ENCODE results near the gene CBFB. TPM values are rescaled to one million over a fixed set of nuclear protein-coding genes. Genes with fewer than 3 reads are reported as not detected.

Gene CBFB
- total and polyA plus RNA-seq, 9 of the 15 experiments (the other 6 are each of a cell fraction or from before 2014, with no cell fraction given) = 22.0 to 112 (median 66.5) TPM

DNA sequence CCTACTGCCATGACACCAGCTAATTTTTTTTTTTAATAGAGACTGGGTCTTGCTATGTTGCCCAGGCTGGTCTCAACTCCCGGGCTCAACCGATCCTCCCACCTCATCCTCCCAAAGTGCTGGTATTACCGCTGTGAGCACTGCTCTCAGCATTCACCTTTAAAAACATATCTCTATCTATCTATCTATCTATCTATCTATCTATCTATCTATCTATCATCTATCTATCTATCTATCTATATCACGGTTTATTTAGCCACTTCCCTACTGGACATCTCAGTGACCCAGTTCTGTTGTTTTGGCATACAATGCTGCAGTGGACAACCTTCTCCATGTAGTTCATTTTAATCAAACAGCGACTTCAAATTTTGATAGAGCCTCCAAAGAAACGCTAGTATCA, 79.5 kb downstream of the CBFB start:
- FAIRE-seq = no peak
- ATAC-seq = no peak
- intact Hi-C loops (cut with micrococcal nuclease) (no loop called here), in situ Hi-C loops (cut with MboI) (no loop called here)
- no peaks in the 10 kb centered on the region for H3K9me3 ChIP-seq (replicated peaks; ENCODE audit: control insufficient read depth, insufficient read depth, low read depth, low read length)
- H3K4me1 ChIP-seq (replicated peaks in 1 of 2; ENCODE audit: control insufficient read depth in 2 of 2, insufficient read depth in 2 of 2, low read length in 2 of 2) = peaks cover 23 to 26% of the 10 kb centered on the region in 2 experiments; a peak in 4 of 5 replicates
- H2AFZ ChIP-seq (ENCODE audit: low read depth, low read length) = peak overlapping the region; percentile 100; the same call in 1 of the 2 replicates
- 84% methylated on average over 6 of the region's 6 CpGs for WGBS (ENCODE audit: insufficient coverage, low coverage, missing lambda C conversion rate)
- DNase-seq (ENCODE audit: extremely low read depth in 1 of 4, low spot score in 3 of 4) = no peak
- peaks cover 14% of the 10 kb centered on the region for H3K36me3 ChIP-seq (ENCODE audit: control insufficient read depth, insufficient read depth, low read length)
- peaks cover 36% of the 10 kb centered on the region for H3K79me2 ChIP-seq (ENCODE audit: control insufficient read depth, insufficient read depth, low read length)
- ChIA-PET CTCF (ENCODE audit: low intra/inter-chr PET ratio) (no interaction called here), POLR2A (no interaction called here)
- no peak overlapping the region for H3K9ac ChIP-seq (ENCODE audit: insufficient read depth in 1 of 2, low read depth in 2 of 2, low read length in 2 of 2)
- no peak overlapping the region for H3K27ac ChIP-seq (ENCODE audit: extremely low read depth, low read depth, low read length)
- TF ChIP-seq, protein P1, sequence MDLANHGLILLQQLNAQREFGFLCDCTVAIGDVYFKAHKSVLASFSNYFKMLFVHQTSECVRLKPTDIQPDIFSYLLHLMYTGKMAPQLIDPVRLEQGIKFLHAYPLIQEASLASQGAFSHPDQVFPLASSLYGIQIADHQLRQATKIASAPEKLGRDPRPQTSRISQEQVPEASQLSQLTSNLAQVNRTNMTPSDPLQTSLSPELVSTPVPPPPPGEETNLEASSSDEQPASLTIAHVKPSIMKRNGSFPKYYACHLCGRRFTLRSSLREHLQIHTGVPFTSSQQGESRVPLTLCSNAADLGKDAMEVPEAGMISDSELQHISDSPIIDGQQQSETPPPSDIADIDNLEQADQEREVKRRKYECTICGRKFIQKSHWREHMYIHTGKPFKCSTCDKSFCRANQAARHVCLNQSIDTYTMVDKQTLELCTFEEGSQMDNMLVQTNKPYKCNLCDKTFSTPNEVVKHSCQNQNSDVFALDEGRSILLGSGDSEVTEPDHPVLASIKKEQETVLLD (IDR thresholded peaks at IDR 0.05) = peak; percentile 26; the same call in 1 of the 2 replicates
- TF ChIP-seq DACH1 (IDR thresholded peaks at IDR 0.05; ENCODE audit: partially characterized antibody) (peak; percentile 96), WHSC1 (IDR thresholded peaks at IDR 0.05; ENCODE audit: low read length) (no peak)
- no TSS peak for BruUV-seq (replicated peaks)
- H3K27me3 ChIP-seq (ENCODE audit: control insufficient read depth in 2 of 2, insufficient read depth in 2 of 2, low read length in 2 of 2) = no peaks in the 10 kb centered on the region
- no peaks in the 10 kb centered on the region for H3K9me1 ChIP-seq (ENCODE audit: control insufficient read depth, insufficient read depth, low read length)
- no peak overlapping the region; the same call in 1 of the 2 replicates for H3K4me2 ChIP-seq (ENCODE audit: insufficient read depth, low read length)
- no peak overlapping the region for H3K4me3 ChIP-seq
- H4K20me1 ChIP-seq (replicated peaks; ENCODE audit: control insufficient read depth, insufficient read depth, low read length) = no peaks in the 10 kb centered on the region

GRCh38 chr16:67108931-67109406, 80.0 kb downstream of the CBFB start:
- Histone ChIP-seq H2AFZ (ENCODE audit: low read depth, low read length) (peak overlapping the region; percentile 100), H3K27ac (ENCODE audit: extremely low read depth, low read depth, low read length) (peak overlapping the region; percentile 90), H3K36me3 (ENCODE audit: control insufficient read depth, insufficient read depth, low read length) (peaks cover 17% of the 10 kb centered on the region), H3K27me3 (ENCODE audit: control insufficient read depth in 2 of 2, insufficient read depth in 2 of 2, low read length in 2 of 2) (no peaks in the 10 kb centered on the region), H3K9me3 (replicated peaks; ENCODE audit: control insufficient read depth, insufficient read depth, low read depth, low read length) (no peaks in the 10 kb centered on the region), H3K9ac (ENCODE audit: insufficient read depth in 1 of 2, low read depth in 2 of 2, low read length in 2 of 2) (peak overlapping the region; percentile 86 to 99), H4K20me1 (replicated peaks; ENCODE audit: control insufficient read depth, insufficient read depth, low read length) (no peaks in the 10 kb centered on the region), H3K4me2 (ENCODE audit: insufficient read depth, low read length) (peak overlapping the region; percentile 100), H3K9me1 (ENCODE audit: control insufficient read depth, insufficient read depth, low read length) (no peaks in the 10 kb centered on the region), H3K4me1 (replicated peaks in 1 of 2; ENCODE audit: control insufficient read depth in 2 of 2, insufficient read depth in 2 of 2, low read length in 2 of 2) (peaks cover 23 to 26% of the 10 kb centered on the region in 2 experiments; a peak in 4 of 5 replicates), H3K4me3 (peak overlapping the region; percentile 98), H3K79me2 (ENCODE audit: control insufficient read depth, insufficient read depth, low read length) (peaks cover 40% of the 10 kb centered on the region)
- POLR2A ChIA-PET = no interaction called here
- 83% methylated on average over 18 of the region's 18 CpGs for WGBS (ENCODE audit: insufficient coverage, low coverage, missing lambda C conversion rate)
- BruUV-seq (replicated peaks) = no TSS peak
- intact Hi-C loops (cut with micrococcal nuclease) (no loop called here), in situ Hi-C loops (cut with MboI) (no loop called here)
- CTCF ChIA-PET (ENCODE audit: low intra/inter-chr PET ratio) = interaction anchor here (1.1 kb wide), 1 partner anchor 166 kb away, joined by 3 read pairs; no protein-coding TSS in a partner anchor
- no peak for ATAC-seq
- no peak for FAIRE-seq
- no peak for DNase-seq (ENCODE audit: extremely low read depth in 1 of 4, low spot score in 3 of 4)
- TF ChIP-seq PHB (CRISPR knock-in tag; IDR thresholded peaks at IDR 0.05) = no peak
- TF ChIP-seq, protein P2, sequence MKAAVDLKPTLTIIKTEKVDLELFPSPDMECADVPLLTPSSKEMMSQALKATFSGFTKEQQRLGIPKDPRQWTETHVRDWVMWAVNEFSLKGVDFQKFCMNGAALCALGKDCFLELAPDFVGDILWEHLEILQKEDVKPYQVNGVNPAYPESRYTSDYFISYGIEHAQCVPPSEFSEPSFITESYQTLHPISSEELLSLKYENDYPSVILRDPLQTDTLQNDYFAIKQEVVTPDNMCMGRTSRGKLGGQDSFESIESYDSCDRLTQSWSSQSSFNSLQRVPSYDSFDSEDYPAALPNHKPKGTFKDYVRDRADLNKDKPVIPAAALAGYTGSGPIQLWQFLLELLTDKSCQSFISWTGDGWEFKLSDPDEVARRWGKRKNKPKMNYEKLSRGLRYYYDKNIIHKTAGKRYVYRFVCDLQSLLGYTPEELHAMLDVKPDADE (conservative IDR thresholded peaks at IDR 0.05; ENCODE audit: control insufficient read depth, low read depth, low read length) = 0 out of 2 replicates have a peak, but pooled peaks have one; percentile 39
- TF ChIP-seq ATF2 (CRISPR knock-in tag; IDR thresholded peaks at IDR 0.05) = no peak
- TF ChIP-seq NBN (IDR thresholded peaks at IDR 0.05; ENCODE audit: low read depth) = no peak
- TF ChIP-seq, protein P3, sequence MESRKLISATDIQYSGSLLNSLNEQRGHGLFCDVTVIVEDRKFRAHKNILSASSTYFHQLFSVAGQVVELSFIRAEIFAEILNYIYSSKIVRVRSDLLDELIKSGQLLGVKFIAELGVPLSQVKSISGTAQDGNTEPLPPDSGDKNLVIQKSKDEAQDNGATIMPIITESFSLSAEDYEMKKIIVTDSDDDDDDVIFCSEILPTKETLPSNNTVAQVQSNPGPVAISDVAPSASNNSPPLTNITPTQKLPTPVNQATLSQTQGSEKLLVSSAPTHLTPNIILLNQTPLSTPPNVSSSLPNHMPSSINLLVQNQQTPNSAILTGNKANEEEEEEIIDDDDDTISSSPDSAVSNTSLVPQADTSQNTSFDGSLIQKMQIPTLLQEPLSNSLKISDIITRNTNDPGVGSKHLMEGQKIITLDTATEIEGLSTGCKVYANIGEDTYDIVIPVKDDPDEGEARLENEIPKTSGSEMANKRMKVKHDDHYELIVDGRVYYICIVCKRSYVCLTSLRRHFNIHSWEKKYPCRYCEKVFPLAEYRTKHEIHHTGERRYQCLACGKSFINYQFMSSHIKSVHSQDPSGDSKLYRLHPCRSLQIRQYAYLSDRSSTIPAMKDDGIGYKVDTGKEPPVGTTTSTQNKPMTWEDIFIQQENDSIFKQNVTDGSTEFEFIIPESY (CRISPR knock-in tag; IDR thresholded peaks at IDR 0.05) = 0 out of 2 replicates have a peak, but pooled peaks have one; percentile 49
- TF ChIP-seq ZNF12 (CRISPR knock-in tag; IDR thresholded peaks at IDR 0.05) = no peak
- TF ChIP-seq LARP7 (IDR thresholded peaks at IDR 0.05) = no peak
